Breast epithelium (tissue), 4 donors: ENCODE results near the gene BAG3. TPM values are rescaled to one million over a fixed set of nuclear protein-coding genes. Genes with fewer than 3 reads are reported as not detected.
A peak's percentile ranks its signal among the peaks of the same experiment; 100 is the strongest.

Experiments used
- DNase-seq, 2 donors: peaks; one replicate each; pipeline ENCODE4 v3.0.0-alpha.2; 2019; ENCODE audit warnings: low spot score in 2 of 2
- H3K27ac ChIP-seq, 2 donors: fragments of 200-600 bp; sonication (generic) in 1 of 2; one replicate each; pipeline ENCODE4 v1.5.1; 2016 to 2019; ENCODE audit warnings: mild to moderate bottlenecking in 1 of 2
- H3K27me3 ChIP-seq, 2 donors: fragments of 200-600 bp; sonication (generic) in 1 of 2; one replicate each; pipeline versions ENCODE4 v1.5.1 to v1.6.0; 2017 to 2019; ENCODE audit warnings: control low read depth in 1 of 2, mild to moderate bottlenecking in 1 of 2
- H3K36me3 ChIP-seq: fragments of 200-600 bp; one replicate; pipeline ENCODE4 v1.5.1; 2019
- H3K4me1 ChIP-seq, 2 donors: fragments of 200-600 bp; sonication (generic); one replicate each; pipeline ENCODE4 v1.5.1; 2016 to 2019; ENCODE audit warnings: control low read depth in 1 of 2
- H3K4me3 ChIP-seq, 3 donors: fragments of 200-600 bp; sonication (generic); 1 replicate in 2 of 3; 2 replicates in 1 of 3; pipeline ENCODE4 v1.5.1; 2016 to 2019; ENCODE audit warnings: mild to moderate bottlenecking in 3 of 3, moderate library complexity in 2 of 3
- H3K9me3 ChIP-seq, 2 donors: fragments of 200-600 bp; sonication (generic) in 1 of 2; one replicate each; pipeline ENCODE4 v1.5.1; 2016 to 2019; ENCODE audit warnings: control low read depth in 1 of 2
- CTCF ChIP-seq, 3 donors: fragments of 450-650 bp; IDR thresholded peaks; one replicate each; pipeline ENCODE4 v1.5.1; 2016 to 2017; ENCODE audit warnings: antibody characterized with exemption in 3 of 3, mild to moderate bottlenecking in 3 of 3, moderate library complexity in 3 of 3
- POLR2A ChIP-seq: fragments of 450-650 bp; IDR thresholded peaks from one replicate; pipeline ENCODE4 v1.6.1; 2016; ENCODE audit warnings: antibody characterized with exemption, mild to moderate bottlenecking, moderate library complexity
- POLR2AphosphoS5 ChIP-seq, 3 donors: sonication (generic); formaldehyde crosslinking; IDR thresholded peaks; one replicate each; pipeline ENCODE4 v1.6.1; 2017; ENCODE audit warnings: antibody characterized with exemption in 3 of 3
- intact Hi-C: fragments of 100-400 bp; cut with DNase I; formaldehyde crosslinking; loops from one replicate; pipeline ENCODE4 v1.15.1; 2023; ENCODE audit warnings: low total_unique reads
- total RNA-seq, 3 donors: library from RNA; depleted of rRNA; stranded (reverse); fragments of >200 nt; gene quantifications; one replicate each; pipeline ENCODE4 v1.1.0, GENCODE V29; 2016

Gene BAG3
- total RNA-seq, 3 donors from 2014 or later, result 17.1 to 29.9 (median 23.9) TPM

- intact Hi-C loops, result no loop called here
- no peak for DNase-seq
- Histone ChIP-seq H3K4me3 (peak overlapping the region in 1 of 3 donors; percentile 28), H3K4me1 (no peaks in the 10 kb centered on the region), H3K27me3 (no peaks in the 10 kb centered on the region), H3K27ac (peak overlapping the region; percentile 81 to 82), H3K36me3 (no peaks in the 10 kb centered on the region), H3K9me3 (no peaks in the 10 kb centered on the region)
- TF ChIP-seq POLR2AphosphoS5 (IDR thresholded peaks at IDR 0.05), result no peak
- TF ChIP-seq POLR2A, result no peak
- no peak for TF ChIP-seq CTCF (IDR thresholded peaks at IDR 0.05)
Measured at GRCh38 chr10:119687192-119688032, 36.2 kb downstream of the BAG3 start.

GRCh38 chr10:119688033-119688508, 36.9 kb downstream of the BAG3 start:
- Histone ChIP-seq H3K4me1 (no peaks in the 10 kb centered on the region), H3K9me3 (no peaks in the 10 kb centered on the region), H3K4me3 (no peak overlapping the region), H3K27ac (no peak overlapping the region), H3K36me3 (no peaks in the 10 kb centered on the region), H3K27me3 (no peaks in the 10 kb centered on the region)
- no peak for TF ChIP-seq POLR2A
- TF ChIP-seq POLR2AphosphoS5 (IDR thresholded peaks at IDR 0.05), result no peak
- no peak for TF ChIP-seq CTCF (IDR thresholded peaks at IDR 0.05)
- intact Hi-C loops, result no loop called here
- DNase-seq, result no peak

DNA sequence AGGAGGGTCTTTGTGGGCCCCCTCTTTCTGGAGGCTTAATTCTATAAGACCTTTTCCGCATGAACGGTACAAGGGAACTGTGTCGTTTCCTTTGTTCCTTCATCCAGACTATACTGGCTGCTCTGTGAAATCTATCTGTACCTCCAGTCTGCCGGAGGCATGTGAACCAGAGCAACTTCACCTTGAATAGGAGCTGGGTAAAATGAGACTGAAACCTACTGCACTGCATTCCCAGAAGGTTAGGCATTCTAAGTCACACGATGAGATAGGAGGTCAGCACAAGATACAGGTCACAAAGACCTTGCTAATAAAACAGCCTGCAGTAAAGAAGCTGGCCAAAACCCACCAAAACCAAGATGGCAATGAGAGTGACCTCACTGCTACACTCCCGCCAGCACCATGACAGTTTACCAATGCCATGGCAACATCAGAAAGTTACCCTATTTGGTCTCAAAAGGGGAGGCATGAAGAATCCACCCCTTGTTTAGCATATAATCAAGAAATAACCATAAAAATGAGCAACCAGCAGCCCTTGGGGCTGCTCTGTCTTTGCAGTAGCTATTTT, 37.9 kb downstream of the BAG3 start:
- intact Hi-C loops, result no loop called here
- DNase-seq, result no peak

GRCh38 chr10:119691726-119692125, 40.5 kb downstream of the BAG3 start:
- no peak for DNase-seq
- TF ChIP-seq POLR2AphosphoS5 (IDR thresholded peaks at IDR 0.05) (no peak), CTCF (IDR thresholded peaks at IDR 0.05) (no peak), POLR2A (no peak)
- no peak overlapping the region for H3K27ac ChIP-seq

More for the DNA sequence above, 37.9 kb downstream of the BAG3 start:
- Histone ChIP-seq H3K36me3 (no peaks in the 10 kb centered on the region), H3K4me3 (no peak overlapping the region), H3K9me3 (no peaks in the 10 kb centered on the region), H3K27ac (no peak overlapping the region), H3K4me1 (no peaks in the 10 kb centered on the region), H3K27me3 (no peaks in the 10 kb centered on the region)
- TF ChIP-seq POLR2A, result no peak
- TF ChIP-seq POLR2AphosphoS5 (IDR thresholded peaks at IDR 0.05), result no peak
- no peak for TF ChIP-seq CTCF (IDR thresholded peaks at IDR 0.05)

More at GRCh38 chr10:119691726-119692125, 40.5 kb downstream of the BAG3 start:
- Histone ChIP-seq H3K4me1 (no peaks in the 10 kb centered on the region), H3K27me3 (no peaks in the 10 kb centered on the region), H3K36me3 (no peaks in the 10 kb centered on the region), H3K4me3 (no peak overlapping the region), H3K9me3 (no peaks in the 10 kb centered on the region)
- intact Hi-C loops, result no loop called here
